HG03025 (cell line): Measurements from ENCODE around the gene GRM5.
"Not testable (repeated sequence)": the region's sequence is repeated elsewhere in the genome, so short reads cannot be mapped to it uniquely, and the experiment has no call there.

Experiments
- ATAC-seq: cut with Tn5 transposase; IDR thresholded peaks from one replicate; pipeline ENCODE4 v1.9.1; 2021; ENCODE audit warnings: mild to moderate bottlenecking, moderate library complexity; ENCODE audit not compliant: unreplicated experiment, low FRiP score

Gene GRM5

DNA sequence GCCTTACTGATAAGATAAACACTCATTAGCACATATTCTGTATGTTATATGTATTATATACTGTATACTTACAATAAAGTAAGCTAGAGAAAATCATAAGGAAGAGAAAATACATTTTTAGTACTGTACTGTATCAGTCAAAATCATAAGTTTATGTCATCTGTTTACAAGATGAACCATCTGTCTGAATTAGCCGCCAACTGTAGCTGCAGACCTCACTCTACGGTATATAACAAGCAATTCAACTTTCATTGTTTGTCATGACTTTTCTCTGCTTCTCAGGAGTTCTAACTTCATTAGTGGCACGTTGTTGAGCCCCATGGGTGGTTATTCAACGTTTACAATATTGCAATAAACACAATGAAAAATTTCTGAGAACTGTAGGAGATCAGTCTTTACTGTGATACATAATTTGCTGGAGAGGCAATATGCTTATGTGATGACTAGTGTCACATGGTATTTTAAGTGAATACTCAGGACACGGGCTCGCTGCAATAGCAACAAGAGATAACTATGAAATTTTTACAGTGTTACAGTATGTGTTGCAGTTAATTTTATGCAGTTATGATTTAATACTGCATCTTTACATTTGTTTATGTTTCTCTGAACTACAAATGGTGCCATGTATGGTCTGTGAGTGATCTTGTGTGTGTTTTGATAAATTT, 596.1 kb downstream of the GRM5 start:
- ATAC-seq, result no peak

DNA sequence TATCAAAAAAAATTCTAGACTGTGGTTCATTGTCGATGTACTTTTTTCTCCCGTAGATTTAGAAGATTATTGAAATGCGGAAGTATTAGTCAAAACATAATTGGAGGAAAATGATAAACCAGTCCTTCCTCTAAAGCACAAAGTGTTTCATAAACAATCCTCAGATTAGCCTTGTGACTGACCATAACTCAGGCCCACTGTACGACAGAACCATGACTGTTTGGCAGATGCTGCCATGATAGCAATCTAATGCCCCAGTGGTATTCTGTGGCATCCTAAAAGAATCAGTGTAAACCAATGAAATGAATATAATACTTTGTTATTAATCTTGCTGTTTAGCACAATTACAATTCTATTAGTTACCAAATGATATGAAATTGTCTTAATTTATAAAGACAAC, 601.3 kb downstream of the GRM5 start:
- no peak for ATAC-seq

DNA sequence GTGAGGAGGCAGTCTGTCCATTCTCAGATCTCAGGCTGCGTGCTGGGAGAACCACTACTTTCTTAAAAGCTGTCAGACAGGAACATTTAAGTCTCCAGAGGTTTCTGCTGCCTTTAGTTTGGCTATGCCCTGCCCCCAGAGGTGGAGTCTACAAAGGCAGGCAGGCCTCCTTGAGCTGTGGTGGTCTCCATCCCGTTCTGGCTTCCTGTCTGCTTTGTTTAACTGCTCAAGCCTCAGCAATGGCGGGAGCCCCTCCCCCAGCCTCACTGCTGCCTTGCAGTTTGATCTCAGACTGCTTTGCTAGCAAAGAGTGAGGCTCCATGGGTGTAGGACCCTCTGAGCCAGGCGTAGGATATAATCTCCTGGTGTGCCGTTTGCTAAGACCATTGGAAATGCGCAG, 602.5 kb downstream of the GRM5 start:
- ATAC-seq, result not testable (repeated sequence)

DNA sequence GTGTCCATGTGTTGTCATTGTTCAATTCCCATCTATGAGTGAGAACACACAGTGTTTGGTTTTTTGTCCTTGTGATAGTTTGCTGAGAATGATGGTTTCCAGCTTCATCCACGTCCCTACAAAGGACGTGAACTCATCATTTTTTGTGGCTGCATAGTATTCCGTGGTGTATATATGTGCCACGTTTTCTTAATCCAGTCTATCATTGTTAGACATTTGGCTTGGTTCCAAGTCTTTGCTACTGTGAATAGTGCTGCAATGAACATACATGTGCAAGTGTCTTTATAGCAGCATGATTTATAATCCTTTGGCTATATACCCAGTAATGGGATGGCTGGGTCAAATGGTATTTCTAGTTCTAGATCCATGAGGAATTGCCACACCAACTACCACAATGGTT, 607.7 kb downstream of the GRM5 start:
- ATAC-seq, result not testable (repeated sequence)

DNA sequence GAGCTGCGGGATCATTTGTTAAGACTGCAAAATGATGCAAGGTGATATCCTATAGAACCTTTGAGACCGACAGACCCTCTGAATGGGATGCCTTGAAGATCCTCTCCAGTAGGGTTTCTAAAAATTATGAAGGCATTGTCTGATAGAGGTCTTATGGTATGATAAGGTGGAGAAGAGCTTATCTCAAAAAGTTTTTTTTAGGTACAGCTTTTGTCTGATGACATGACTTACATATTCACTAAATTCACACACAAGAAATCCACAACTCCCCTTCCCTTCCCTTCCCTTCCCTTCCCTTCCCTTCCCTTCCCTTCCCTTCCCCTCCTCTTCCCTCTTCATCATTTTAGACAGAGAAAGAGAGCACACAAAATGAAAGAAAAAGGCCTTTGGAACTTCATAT, 609.8 kb downstream of the GRM5 start:
- no peak for ATAC-seq

DNA sequence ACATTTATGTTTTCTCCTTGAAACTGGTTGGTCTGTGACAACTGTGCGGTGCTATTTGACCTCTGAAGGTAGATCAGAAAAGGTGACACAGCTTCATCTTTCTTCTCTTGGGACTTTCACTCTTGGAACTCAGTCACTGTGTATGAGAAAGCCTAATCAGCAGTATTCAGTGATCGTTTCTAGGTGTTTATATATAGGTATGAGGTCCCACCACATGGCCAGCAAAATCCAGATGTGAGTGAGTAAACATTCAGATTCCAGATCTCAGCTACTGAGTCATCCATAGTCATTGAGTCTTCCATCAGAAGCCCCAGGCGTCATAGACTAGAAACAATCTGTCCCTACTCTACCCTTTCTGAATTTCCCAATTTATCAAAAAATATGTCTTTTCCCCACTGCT, 610.9 kb downstream of the GRM5 start:
- ATAC-seq, result no peak
